Measurements from ENCODE around the gene ZC3H7B. TPM values are rescaled to one million over a fixed set of nuclear protein-coding genes. Genes with fewer than 3 reads are reported as not detected.
"Not testable (repeated sequence)": the region's sequence is repeated elsewhere in the genome, so short reads cannot be mapped to it uniquely, and the experiment has no call there.

ZC3H7B gene, protein sequence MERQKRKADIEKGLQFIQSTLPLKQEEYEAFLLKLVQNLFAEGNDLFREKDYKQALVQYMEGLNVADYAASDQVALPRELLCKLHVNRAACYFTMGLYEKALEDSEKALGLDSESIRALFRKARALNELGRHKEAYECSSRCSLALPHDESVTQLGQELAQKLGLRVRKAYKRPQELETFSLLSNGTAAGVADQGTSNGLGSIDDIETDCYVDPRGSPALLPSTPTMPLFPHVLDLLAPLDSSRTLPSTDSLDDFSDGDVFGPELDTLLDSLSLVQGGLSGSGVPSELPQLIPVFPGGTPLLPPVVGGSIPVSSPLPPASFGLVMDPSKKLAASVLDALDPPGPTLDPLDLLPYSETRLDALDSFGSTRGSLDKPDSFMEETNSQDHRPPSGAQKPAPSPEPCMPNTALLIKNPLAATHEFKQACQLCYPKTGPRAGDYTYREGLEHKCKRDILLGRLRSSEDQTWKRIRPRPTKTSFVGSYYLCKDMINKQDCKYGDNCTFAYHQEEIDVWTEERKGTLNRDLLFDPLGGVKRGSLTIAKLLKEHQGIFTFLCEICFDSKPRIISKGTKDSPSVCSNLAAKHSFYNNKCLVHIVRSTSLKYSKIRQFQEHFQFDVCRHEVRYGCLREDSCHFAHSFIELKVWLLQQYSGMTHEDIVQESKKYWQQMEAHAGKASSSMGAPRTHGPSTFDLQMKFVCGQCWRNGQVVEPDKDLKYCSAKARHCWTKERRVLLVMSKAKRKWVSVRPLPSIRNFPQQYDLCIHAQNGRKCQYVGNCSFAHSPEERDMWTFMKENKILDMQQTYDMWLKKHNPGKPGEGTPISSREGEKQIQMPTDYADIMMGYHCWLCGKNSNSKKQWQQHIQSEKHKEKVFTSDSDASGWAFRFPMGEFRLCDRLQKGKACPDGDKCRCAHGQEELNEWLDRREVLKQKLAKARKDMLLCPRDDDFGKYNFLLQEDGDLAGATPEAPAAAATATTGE
- total RNA-seq = 10 to 100 TPM; 41.7 to 43.4 TPM

DNA sequence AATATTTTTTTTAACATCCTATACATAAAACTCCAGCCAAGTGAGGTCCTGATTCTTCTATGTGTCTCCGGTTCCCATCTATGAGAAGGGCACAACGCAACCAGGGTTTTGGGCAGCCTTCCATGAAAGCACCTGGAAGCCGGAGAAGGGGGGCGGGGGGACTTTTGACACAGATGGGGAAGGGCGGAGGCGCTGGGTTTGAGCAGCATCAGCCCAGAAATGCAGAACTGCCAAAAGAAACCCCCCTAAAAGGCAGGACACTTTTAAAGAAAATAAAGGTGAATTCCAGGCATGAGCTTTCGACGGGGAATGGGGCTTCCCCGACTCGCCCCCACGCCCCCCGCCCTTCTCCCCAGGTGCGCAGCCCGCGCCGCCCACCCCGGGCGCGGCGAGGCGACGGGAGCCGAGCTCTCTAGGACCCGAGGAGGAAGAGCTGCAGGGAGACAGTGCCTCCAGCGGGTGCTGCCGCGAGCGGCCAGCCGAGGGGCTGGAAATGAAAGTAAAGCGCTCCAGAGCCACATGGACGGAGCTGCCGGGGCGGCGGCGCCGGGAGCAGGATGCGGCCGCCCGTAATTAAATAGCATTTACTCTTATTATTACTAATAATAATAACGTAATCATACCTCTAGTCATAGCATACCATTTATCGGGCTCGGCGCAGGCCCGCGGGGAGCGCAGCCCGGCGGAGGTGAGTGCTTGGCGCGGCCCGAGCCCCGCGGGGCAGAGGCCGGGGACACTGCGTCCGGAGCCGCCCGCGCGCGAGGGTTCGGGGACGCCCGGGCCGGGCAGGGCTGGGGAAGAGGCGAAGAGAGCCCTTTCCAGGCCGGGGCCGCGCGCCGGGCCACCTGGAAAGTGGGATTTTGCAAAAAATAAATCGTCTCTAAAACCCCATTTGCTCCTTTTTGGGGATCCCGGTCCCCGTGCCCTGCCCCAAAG lies at the start of gene ZC3H7B:
ZC3H7B (plus strand) TSS at position 441 of the 936 bp plus-strand sequence. CDS start 19,136 bp downstream, outside the sequence.
- DNase-seq = peak; percentile 92
- peaks cover 31% of the 10 kb centered on the region for H3K4me1 Mint-ChIP-seq
- H3K9me3 Mint-ChIP-seq (ENCODE audit: low read depth) = no peaks in the 10 kb centered on the region
- ATAC-seq = peak; percentile 96
- intact Hi-C loops (cut with DNase I, micrococcal nuclease) = loop anchor here (1.0 to 5.0 kb wide), 9 partner anchors 15 to 350 kb away; partner anchors contain the start of genes RANGAP1 (in 2 of the 2), ACO2 (in 1 of the 2), DESI1 (in 1 of the 2) and PHF5A (in 1 of the 2)
- peak within 1 kb of the TSS; percentile 76 for H3K27ac Mint-ChIP-seq
- H3K4me3 Mint-ChIP-seq = peak within 1 kb of the TSS; percentile 74
- POLR2A ChIA-PET = interaction anchor here (0.5 to 1.3 kb wide), 6 partner anchors 9 to 167 kb away, joined by 3 to 20 read pairs (median 4); partner anchors contain the start of genes ACO2, PHF5A and RANGAP1
- CTCF ChIA-PET = interaction anchor here (0.7 to 2.0 kb wide), 5 partner anchors 14 to 379 kb away, joined by 3 to 15 read pairs (median 3); partner anchors contain the start of gene RANGAP1
- H3K36me3 Mint-ChIP-seq (ENCODE audit: low read depth) = peaks cover 9% of the 10 kb centered on the region
- no peaks in the 10 kb centered on the region for H3K27me3 Mint-ChIP-seq

DNA sequence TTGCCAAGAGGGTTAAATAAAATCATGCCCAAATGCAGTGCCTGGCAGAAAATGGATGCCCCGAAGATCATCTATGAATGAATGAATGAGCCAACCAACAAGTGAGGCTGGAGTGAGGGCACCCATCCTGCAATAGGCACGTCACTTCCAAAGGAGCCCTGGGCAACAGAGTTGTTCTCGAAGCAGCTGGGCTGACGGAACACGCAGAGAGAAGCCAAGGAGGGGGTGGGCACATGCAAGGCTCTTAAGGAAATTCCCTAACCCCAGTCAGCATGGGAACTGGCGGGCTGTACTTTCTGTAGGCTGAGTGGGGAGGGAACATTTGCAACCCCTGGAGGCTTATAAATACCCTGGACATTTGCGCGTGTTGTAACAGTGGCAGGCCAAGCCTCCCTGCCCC lies 49.0 kb upstream of the ZC3H7B start:
- Mint-ChIP-seq H3K36me3 (ENCODE audit: low read depth) (peaks cover 50% of the 10 kb centered on the region), H3K9me3 (ENCODE audit: low read depth) (no peaks in the 10 kb centered on the region), H3K4me3 (no peak overlapping the region), H3K27me3 (no peaks in the 10 kb centered on the region), H3K4me1 (no peaks in the 10 kb centered on the region), H3K27ac (no peak overlapping the region)
- no peak for ATAC-seq
- POLR2A ChIA-PET = no interaction called here
- intact Hi-C loops (cut with DNase I, micrococcal nuclease) = no loop called here
- no peak for DNase-seq
- CTCF ChIA-PET = no interaction called here

DNA sequence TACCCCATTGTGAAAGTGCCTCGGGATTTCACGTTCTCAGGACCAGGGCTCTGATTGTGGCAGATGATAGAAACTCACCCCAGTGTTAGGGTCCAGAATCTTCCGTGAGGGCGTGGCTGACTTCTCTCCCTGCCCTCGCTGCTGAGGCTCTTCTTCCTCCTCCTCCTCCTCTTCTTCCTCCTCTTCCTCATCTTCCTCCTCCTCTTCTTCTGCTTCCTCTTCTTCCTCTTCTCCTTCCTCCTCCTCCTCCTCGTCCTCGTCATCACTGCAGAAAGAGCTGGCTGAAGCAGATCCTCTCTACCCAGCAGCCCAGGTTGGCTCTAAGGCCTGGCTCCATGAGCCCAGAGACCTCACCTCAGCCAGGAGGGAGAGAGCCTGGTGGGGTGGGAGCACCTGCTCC lies 47.1 kb upstream of the ZC3H7B start:
- CTCF ChIA-PET = no interaction called here
- ATAC-seq = no peak
- intact Hi-C loops (cut with DNase I, micrococcal nuclease) = no loop called here

DNA sequence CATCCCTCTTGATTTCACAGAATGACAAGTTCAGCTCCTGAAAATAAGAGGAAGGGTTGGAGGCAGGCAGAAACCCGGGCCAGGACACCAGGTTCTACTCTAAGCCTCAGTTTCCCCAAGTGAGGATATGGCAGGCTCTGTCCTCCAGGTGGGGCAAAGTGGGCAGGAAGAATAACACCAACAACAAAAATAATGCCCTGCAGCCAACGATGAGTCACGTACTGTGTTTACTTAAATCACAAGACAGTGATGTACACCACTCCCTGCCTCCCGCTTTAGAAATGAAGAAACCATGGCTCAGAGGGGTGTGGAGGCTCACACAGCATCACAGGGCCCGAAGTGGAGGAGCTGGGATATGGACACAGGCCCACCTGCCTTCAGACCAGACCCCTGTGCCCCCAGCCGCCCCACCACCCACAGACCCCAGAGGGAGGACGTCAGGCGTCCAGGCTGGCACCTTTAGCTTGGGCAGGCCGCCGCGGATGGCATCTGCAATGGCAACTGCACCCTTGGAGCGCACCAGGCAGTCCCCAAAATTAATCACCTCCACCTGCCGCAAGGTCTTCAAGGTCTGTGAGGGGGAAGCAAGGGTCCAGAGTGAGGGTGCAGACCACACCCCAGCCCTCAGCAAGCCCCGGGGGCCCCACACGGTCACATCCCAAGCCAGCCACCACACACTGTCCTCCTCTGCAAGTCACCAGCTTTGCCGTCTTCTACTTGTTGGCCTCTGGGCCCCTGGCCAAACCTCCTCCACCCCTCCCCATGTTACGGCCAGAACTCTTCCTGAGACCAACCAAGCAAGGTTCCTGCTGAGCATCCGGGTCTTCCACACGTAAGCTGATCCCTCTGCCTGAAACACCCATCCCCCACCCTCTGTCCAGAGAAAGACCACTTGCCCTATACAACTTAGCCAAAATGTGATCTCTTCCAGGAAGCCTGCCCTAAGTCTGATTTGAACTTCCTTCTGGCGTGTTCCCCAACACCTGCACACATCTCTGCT lies 44.8 kb upstream of the ZC3H7B start:
- H3K4me1 Mint-ChIP-seq = no peaks in the 10 kb centered on the region
- H3K9me3 Mint-ChIP-seq (ENCODE audit: low read depth) = no peaks in the 10 kb centered on the region
- H3K36me3 Mint-ChIP-seq (ENCODE audit: low read depth) = peaks cover 49% of the 10 kb centered on the region
- no peaks in the 10 kb centered on the region for H3K27me3 Mint-ChIP-seq
- intact Hi-C loops (cut with DNase I, micrococcal nuclease) = no loop called here
- DNase-seq (no peak), ATAC-seq (no peak)
- H3K27ac Mint-ChIP-seq = no peak overlapping the region
- CTCF ChIA-PET = interaction anchor here (0.5 to 1.3 kb wide), 2 partner anchors 19 to 274 kb away, joined by 3 to 4 read pairs; no protein-coding TSS in a partner anchor
- POLR2A ChIA-PET = interaction anchor here (1.2 to 1.5 kb wide), 2 partner anchors 9 to 24 kb away, joined by 3 read pairs; no protein-coding TSS in a partner anchor
- no peak overlapping the region for H3K4me3 Mint-ChIP-seq

More for the DNA sequence above, 47.1 kb upstream of the ZC3H7B start:
- Mint-ChIP-seq H3K4me3 (no peak overlapping the region), H3K9me3 (ENCODE audit: low read depth) (no peaks in the 10 kb centered on the region), H3K27me3 (no peaks in the 10 kb centered on the region), H3K4me1 (no peaks in the 10 kb centered on the region), H3K27ac (no peak overlapping the region), H3K36me3 (ENCODE audit: low read depth) (peaks cover 54% of the 10 kb centered on the region)
- POLR2A ChIA-PET = no interaction called here
- no peak for DNase-seq

DNA sequence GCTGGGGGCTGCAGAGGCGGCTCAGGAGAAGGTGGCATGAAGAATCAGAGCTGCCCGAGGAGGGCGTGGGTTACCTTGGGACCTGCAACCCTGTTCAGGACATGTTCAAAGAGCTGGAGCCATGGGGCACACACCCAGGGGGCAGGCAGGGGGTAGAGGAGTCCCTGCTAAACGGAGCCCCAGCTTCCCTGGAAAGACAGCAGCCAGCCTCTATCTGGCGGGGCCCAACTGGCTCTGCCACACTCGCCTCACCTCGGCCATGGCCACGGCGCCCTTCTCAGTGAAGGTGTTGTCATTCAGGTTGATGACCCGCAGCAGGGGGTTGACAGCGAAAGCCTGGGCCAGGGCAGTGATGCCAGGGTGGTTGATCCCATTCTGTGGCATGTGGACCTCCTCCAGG lies 43.6 kb upstream of the ZC3H7B start:
- Mint-ChIP-seq H3K27me3 (no peaks in the 10 kb centered on the region), H3K4me1 (no peaks in the 10 kb centered on the region), H3K36me3 (ENCODE audit: low read depth) (peaks cover 49% of the 10 kb centered on the region), H3K9me3 (ENCODE audit: low read depth) (no peaks in the 10 kb centered on the region), H3K4me3 (no peak overlapping the region), H3K27ac (no peak overlapping the region)
- DNase-seq (no peak), ATAC-seq (no peak)
- POLR2A ChIA-PET = no interaction called here
- intact Hi-C loops (cut with DNase I, micrococcal nuclease) = no loop called here
- CTCF ChIA-PET = no interaction called here

DNA sequence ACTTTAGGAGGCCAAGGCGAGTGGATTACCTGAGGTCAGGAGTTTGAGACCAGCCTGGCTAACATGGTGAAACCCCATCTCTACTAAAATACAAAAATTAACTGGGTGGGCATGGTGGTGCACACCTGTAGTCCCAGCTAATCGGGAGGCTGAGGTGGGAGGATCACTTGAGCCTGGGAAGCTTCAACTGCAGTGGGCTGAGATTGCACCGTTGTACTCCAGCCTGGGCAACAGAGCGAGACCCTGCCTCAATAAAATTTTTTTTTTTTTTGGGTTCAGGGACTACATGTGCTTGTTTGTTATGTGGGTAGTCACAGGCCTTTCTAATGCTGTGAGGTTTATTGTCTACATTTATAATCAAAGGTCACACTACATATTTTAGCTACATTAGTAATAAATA lies 41.6 kb upstream of the ZC3H7B start:
- DNase-seq; CTCF ChIA-PET; H3K9me3 Mint-ChIP-seq (ENCODE audit: low read depth); H3K4me1 Mint-ChIP-seq; H3K27me3 Mint-ChIP-seq; ATAC-seq; H3K4me3 Mint-ChIP-seq; POLR2A ChIA-PET; intact Hi-C loops (cut with DNase I, micrococcal nuclease); H3K27ac Mint-ChIP-seq: not testable (repeated sequence)
- peaks cover 52% of the 10 kb centered on the region for H3K36me3 Mint-ChIP-seq (ENCODE audit: low read depth)

DNA sequence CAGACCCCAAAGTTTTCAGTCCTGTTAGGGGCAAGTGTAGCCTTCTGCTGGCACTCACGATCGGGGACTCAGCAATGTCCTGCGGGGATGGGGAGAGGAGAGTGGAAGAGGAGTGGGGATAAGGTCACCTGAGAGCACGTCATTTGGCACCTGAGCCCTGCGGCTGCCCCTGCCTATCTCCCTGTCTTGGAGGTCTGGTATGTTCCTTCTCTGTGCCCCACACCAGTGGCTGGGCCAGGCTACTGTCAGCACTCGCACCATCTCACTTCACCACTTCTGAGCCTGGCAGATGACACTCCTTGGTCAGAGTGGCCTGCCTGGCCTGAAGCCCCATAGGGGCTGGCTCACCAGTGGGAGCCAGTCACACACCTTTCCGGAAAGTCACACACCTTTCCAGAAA lies 40.5 kb upstream of the ZC3H7B start:
- ChIA-PET POLR2A (no interaction called here), CTCF (interaction anchor here (0.7 to 1.4 kb wide), 2 partner anchors 21 to 338 kb away, joined by 3 read pairs; no protein-coding TSS in a partner anchor)
- Mint-ChIP-seq H3K27ac (no peak overlapping the region), H3K4me3 (no peak overlapping the region), H3K36me3 (ENCODE audit: low read depth) (peaks cover 54% of the 10 kb centered on the region), H3K9me3 (ENCODE audit: low read depth) (no peaks in the 10 kb centered on the region), H3K27me3 (no peaks in the 10 kb centered on the region), H3K4me1 (no peaks in the 10 kb centered on the region)
- intact Hi-C loops (cut with DNase I, micrococcal nuclease) = no loop called here
- DNase-seq = no peak
- ATAC-seq = no peak

DNA sequence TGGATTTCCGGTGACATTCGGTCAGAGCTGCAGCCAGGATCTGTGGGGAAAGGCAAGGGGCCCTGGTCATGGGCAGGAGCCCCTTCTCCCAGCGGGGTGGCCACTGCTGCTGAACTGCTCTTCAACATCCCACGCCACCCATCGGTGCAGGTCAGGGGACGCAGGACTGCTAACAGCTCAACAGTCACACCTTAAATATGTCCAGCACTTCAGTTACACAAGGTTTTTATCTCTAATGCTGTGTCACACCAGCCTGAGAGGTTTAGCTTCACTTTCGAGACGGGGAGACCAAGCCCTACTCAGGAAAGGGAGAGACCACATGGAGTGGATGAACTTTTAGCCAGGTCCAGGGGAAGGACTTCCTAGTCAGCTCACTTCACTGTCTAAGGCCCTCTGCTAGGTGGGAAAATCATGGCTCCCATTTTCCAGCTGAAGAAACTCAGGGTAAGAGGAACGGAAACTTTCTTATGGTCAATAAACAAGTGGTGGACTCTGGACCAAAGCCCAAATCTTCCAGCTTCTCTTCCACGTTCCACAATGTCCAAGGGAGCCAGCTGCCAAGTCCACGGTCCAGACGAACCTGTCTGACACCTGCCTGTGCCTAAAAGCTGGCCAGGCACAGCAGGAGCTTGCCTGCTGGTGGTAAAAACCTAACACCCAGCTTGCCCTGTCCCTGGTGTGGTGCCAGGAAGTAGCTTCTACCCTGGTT lies 39.6 kb upstream of the ZC3H7B start:
- Mint-ChIP-seq H3K9me3 (ENCODE audit: low read depth) (no peaks in the 10 kb centered on the region), H3K4me1 (no peaks in the 10 kb centered on the region), H3K27me3 (no peaks in the 10 kb centered on the region), H3K4me3 (no peak overlapping the region), H3K36me3 (ENCODE audit: low read depth) (peaks cover 57% of the 10 kb centered on the region), H3K27ac (no peak overlapping the region)
- no peak for ATAC-seq
- intact Hi-C loops (cut with DNase I, micrococcal nuclease) = no loop called here
- DNase-seq = no peak
- POLR2A ChIA-PET = interaction anchor here (0.5 kb wide), 1 partner anchor 21 kb away, joined by 4 read pairs; no protein-coding TSS in a partner anchor
- CTCF ChIA-PET = interaction anchor here (0.7 to 1.4 kb wide), 4 partner anchors 20 to 339 kb away, joined by 3 read pairs; no protein-coding TSS in a partner anchor

DNA sequence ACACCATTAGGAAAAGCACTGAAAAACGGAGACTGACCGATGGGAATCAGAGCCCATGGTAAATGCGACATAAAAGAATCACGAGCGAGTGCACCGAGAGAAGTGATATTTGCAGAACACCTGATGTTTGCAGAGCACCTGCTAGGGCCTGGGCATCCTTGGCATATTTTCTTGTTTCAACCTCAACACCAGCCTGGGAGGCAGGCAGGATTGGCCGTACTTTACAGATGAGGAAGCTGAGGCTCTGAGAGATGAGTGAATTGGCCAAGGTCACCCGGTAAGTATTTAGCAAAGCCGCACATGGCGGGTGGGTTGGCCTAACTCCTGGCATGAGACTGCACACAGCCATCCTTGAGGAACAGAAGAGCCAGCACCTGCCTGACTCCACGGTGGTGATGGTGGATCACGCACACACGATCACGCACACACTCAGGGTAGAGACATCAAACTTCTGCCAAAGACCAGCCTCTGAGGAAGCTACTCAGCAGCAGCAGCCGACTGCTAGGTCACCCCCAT lies 39.0 kb upstream of the ZC3H7B start:
- no peak overlapping the region for H3K27ac Mint-ChIP-seq
- H3K27me3 Mint-ChIP-seq = no peaks in the 10 kb centered on the region
- POLR2A ChIA-PET = no interaction called here
- H3K4me3 Mint-ChIP-seq = no peak overlapping the region
- ATAC-seq (no peak), DNase-seq (no peak)
- H3K4me1 Mint-ChIP-seq = no peaks in the 10 kb centered on the region
- peaks cover 53% of the 10 kb centered on the region for H3K36me3 Mint-ChIP-seq (ENCODE audit: low read depth)
- intact Hi-C loops (cut with DNase I, micrococcal nuclease) = no loop called here
- CTCF ChIA-PET = interaction anchor here (0.8 to 1.4 kb wide), 3 partner anchors 43 to 340 kb away, joined by 3 read pairs; no protein-coding TSS in a partner anchor
- H3K9me3 Mint-ChIP-seq (ENCODE audit: low read depth) = no peaks in the 10 kb centered on the region
